PC-9 (cell line): ENCODE measurements around the gene CFAP74.

Experiments
- EZH2 ChIP-seq: fragments of 200-600 bp; sonication (generic); IDR thresholded peaks from 2 replicates; pipeline ENCODE4 v1.8.0; 2017; ENCODE audit warnings: antibody characterized with exemption, low read depth
- TF ChIP-seq, protein P1 (sequence below): fragments of 200-600 bp; sonication (generic); conservative IDR thresholded peaks from 2 replicates; pipeline ENCODE4 v1.6.1; 2017; ENCODE audit warnings: mixed run types, antibody characterized with exemption, mild to moderate bottlenecking, moderate library complexity

- TF ChIP-seq, protein P1, sequence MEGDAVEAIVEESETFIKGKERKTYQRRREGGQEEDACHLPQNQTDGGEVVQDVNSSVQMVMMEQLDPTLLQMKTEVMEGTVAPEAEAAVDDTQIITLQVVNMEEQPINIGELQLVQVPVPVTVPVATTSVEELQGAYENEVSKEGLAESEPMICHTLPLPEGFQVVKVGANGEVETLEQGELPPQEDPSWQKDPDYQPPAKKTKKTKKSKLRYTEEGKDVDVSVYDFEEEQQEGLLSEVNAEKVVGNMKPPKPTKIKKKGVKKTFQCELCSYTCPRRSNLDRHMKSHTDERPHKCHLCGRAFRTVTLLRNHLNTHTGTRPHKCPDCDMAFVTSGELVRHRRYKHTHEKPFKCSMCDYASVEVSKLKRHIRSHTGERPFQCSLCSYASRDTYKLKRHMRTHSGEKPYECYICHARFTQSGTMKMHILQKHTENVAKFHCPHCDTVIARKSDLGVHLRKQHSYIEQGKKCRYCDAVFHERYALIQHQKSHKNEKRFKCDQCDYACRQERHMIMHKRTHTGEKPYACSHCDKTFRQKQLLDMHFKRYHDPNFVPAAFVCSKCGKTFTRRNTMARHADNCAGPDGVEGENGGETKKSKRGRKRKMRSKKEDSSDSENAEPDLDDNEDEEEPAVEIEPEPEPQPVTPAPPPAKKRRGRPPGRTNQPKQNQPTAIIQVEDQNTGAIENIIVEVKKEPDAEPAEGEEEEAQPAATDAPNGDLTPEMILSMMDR, result no peak
- no peak for TF ChIP-seq EZH2
Observed at GRCh38 chr1:1971688-1972087, 31.9 kb downstream of the CFAP74 start.
